Trophoblast cell (in vitro differentiated cells and primary cell): ENCODE results near the gene C17orf50.

Experiments
- DNase-seq, 2 donors: peaks; one replicate each; pipeline ENCODE4 v3.0.0-alpha.2; 2016
- H2AFZ ChIP-seq: 2 replicates; pipeline ENCODE4 v1.6.1; 2013; ENCODE audit warnings: low read length, moderate library complexity, mild to moderate bottlenecking; ENCODE audit not compliant: insufficient read depth, poor library complexity
- H2AK5ac ChIP-seq: 2 replicates; pipeline ENCODE4 v1.6.1; 2013; ENCODE audit warnings: mild to moderate bottlenecking, low read length
- H2BK120ac ChIP-seq: 2 replicates; pipeline ENCODE4 v1.6.1; 2013; ENCODE audit warnings: low read length, mild to moderate bottlenecking, moderate library complexity; ENCODE audit not compliant: insufficient read depth, poor library complexity
- H2BK12ac ChIP-seq: 2 replicates; pipeline ENCODE4 v1.6.1; 2013; ENCODE audit warnings: mild to moderate bottlenecking, low read length, moderate library complexity
- H2BK5ac ChIP-seq: 2 replicates; pipeline ENCODE4 v1.6.1; 2013; ENCODE audit warnings: low read length, low read depth, moderate library complexity, mild to moderate bottlenecking; ENCODE audit not compliant: poor library complexity
- H3K14ac ChIP-seq: 2 replicates; pipeline ENCODE4 v1.6.1; 2013; ENCODE audit warnings: mild to moderate bottlenecking, low read length
- H3K18ac ChIP-seq: 2 replicates; pipeline ENCODE4 v1.6.1; 2013; ENCODE audit warnings: mild to moderate bottlenecking, low read length
- H3K23ac ChIP-seq: 2 replicates; pipeline ENCODE4 v1.6.1; 2013; ENCODE audit warnings: low read length
- H3K27ac ChIP-seq: 2 replicates; pipeline ENCODE4 v1.5.1; 2013; ENCODE audit warnings: low read depth, mild to moderate bottlenecking, inconsistent platforms, low read length, moderate library complexity
- H3K27me3 ChIP-seq: 2 replicates; pipeline ENCODE4 v1.6.1; 2013; ENCODE audit warnings: inconsistent platforms, mild to moderate bottlenecking, low read length, moderate library complexity; ENCODE audit not compliant: insufficient read depth
- H3K36me3 ChIP-seq, 2 experiments: 1 replicate in 1 of 2; 2 replicates in 1 of 2; pipeline ENCODE4 v1.6.1; 2013; ENCODE audit warnings: low read length in 2 of 2, mild to moderate bottlenecking in 2 of 2, moderate library complexity in 1 of 2; ENCODE audit not compliant: insufficient read depth in 2 of 2, control insufficient read depth in 1 of 2
- H3K4ac ChIP-seq: 2 replicates; pipeline ENCODE4 v1.6.1; 2013; ENCODE audit warnings: low read depth, mild to moderate bottlenecking, low read length, moderate library complexity
- H3K4me1 ChIP-seq, 2 experiments: 1 replicate in 1 of 2; 2 replicates in 1 of 2; pipeline ENCODE4 v1.6.1; 2013; ENCODE audit warnings: low read length in 2 of 2, mild to moderate bottlenecking in 2 of 2, moderate library complexity in 1 of 2; ENCODE audit not compliant: insufficient read depth in 2 of 2, control insufficient read depth in 1 of 2
- H3K4me2 ChIP-seq: 2 replicates; pipeline ENCODE4 v1.6.1; 2013; ENCODE audit warnings: inconsistent platforms, mild to moderate bottlenecking, low read length, moderate library complexity
- H3K4me3 ChIP-seq: 2 replicates; pipeline ENCODE4 v1.5.1; 2013; ENCODE audit warnings: mild to moderate bottlenecking, low read depth, low read length, inconsistent platforms
- H3K79me1 ChIP-seq: one replicate; pipeline ENCODE4 v1.6.1; 2013; ENCODE audit warnings: low read length
- H3K79me2 ChIP-seq: 2 replicates; pipeline ENCODE4 v1.6.1; 2013; ENCODE audit warnings: low read length, mild to moderate bottlenecking; ENCODE audit not compliant: control insufficient read depth, insufficient read depth, poor library complexity
- H3K9ac ChIP-seq: 2 replicates; pipeline ENCODE4 v1.6.1; 2013; ENCODE audit warnings: mild to moderate bottlenecking, low read length
- H3K9me3 ChIP-seq: 2 replicates; pipeline ENCODE4 v1.6.1; 2013; ENCODE audit warnings: low read depth, mild to moderate bottlenecking, control low read depth, inconsistent platforms, low read length; ENCODE audit not compliant: insufficient read depth
- H4K12ac ChIP-seq: 2 replicates; pipeline ENCODE4 v1.6.1; 2013; ENCODE audit warnings: low read depth, mild to moderate bottlenecking, low read length, moderate library complexity
- H4K8ac ChIP-seq: 2 replicates; pipeline ENCODE4 v1.6.1; 2013; ENCODE audit warnings: low read depth, mild to moderate bottlenecking, low read length, moderate library complexity
- H4K91ac ChIP-seq: one replicate; pipeline ENCODE4 v1.6.1; 2013; ENCODE audit warnings: low read depth, mild to moderate bottlenecking, low read length, moderate library complexity
- WGBS: extraction: QIAGEN DNeasy Blood & Tissue Kit; methylation state at CpG from one replicate; pipeline ENCODE4 v1.1.7; 2013; ENCODE audit warnings: missing lambda C conversion rate; ENCODE audit not compliant: insufficient read length, insufficient coverage; ENCODE audit errors: extremely low coverage; 5-methylcytosine and 5-hydroxymethylcytosine counted together

The C17orf50 gene

DNA sequence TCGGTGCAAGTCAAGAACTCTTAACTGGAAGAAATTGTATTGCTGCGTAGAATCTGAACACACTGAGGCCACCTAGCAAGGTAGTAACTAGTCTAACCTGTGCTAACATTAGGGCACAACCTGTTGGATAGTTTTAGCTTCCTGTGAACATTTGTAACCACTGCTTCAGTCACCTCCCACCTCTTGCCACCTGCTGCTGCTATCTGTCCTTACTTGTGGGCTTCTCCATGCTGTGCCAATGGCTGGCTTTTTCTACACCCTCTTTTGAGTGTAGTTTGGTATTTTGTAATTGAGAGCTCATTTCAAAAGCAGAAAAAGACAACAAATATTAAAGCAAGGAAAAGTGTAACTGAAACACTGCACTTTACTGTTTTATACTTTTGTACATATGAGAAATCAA, 37.0 kb upstream of the C17orf50 start:
- Histone ChIP-seq H3K27ac (no peak overlapping the region), H3K27me3 (no peaks in the 10 kb centered on the region), H4K12ac (no peak overlapping the region), H3K4ac (no peak overlapping the region), H4K8ac (no peak overlapping the region), H3K4me2 (no peak overlapping the region), H3K79me1 (no peaks in the 10 kb centered on the region), H3K18ac (no peak overlapping the region), H3K36me3 (peaks cover 4 to 16% of the 10 kb centered on the region in 2 experiments), H3K79me2 (no peaks in the 10 kb centered on the region), H2AFZ (no peak overlapping the region), H3K9ac (no peak overlapping the region), H2BK120ac (no peak overlapping the region), H3K14ac (no peak overlapping the region), H2BK12ac (no peak overlapping the region), H4K91ac (no peak overlapping the region), H2BK5ac (no peak overlapping the region), H3K4me1 (peaks cover 10 to 21% of the 10 kb centered on the region in 2 experiments), H2AK5ac (no peak overlapping the region), H3K4me3 (no peak overlapping the region), H3K23ac (no peak overlapping the region), H3K9me3 (no peaks in the 10 kb centered on the region)
- no CpG with 5 or more reads among the region's 2 CpGs for WGBS
- no peak for DNase-seq

GRCh38 chr17:35725058-35725457, 35.6 kb upstream of the C17orf50 start:
- Histone ChIP-seq H3K79me1 (no peaks in the 10 kb centered on the region), H2BK120ac (no peak overlapping the region), H4K8ac (no peak overlapping the region), H3K4me3 (no peak overlapping the region), H4K12ac (no peak overlapping the region), H3K4me2 (no peak overlapping the region), H2AFZ (no peak overlapping the region), H3K4me1 (peaks cover 10 to 21% of the 10 kb centered on the region in 2 experiments), H3K36me3 (peaks cover 4 to 14% of the 10 kb centered on the region in 2 experiments), H4K91ac (no peak overlapping the region), H3K14ac (no peak overlapping the region), H3K23ac (no peak overlapping the region), H3K9ac (no peak overlapping the region), H3K9me3 (no peaks in the 10 kb centered on the region), H2AK5ac (no peak overlapping the region), H3K27ac (no peak overlapping the region), H2BK12ac (no peak overlapping the region), H3K18ac (no peak overlapping the region), H2BK5ac (no peak overlapping the region), H3K27me3 (no peaks in the 10 kb centered on the region), H3K79me2 (no peaks in the 10 kb centered on the region), H3K4ac (no peak overlapping the region)
- WGBS, result no CpG with 5 or more reads among the region's 4 CpGs
- DNase-seq, result no peak

DNA sequence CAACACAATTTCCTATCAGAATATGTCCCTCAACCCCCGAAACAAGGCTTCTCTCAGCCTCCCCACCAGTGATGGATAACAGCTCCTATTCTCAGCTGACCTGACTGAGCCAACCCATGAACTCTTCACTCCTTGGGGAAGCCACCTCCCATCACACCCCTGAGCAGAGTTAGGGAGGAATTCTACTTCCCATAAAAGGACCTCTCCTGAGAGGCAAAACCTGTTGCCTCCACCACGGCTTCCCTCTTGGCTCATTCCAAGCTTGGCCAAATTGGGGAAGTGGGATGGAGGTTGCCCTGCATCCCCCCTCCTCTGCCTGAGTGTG, 34.9 kb upstream of the C17orf50 start:
- H3K9ac ChIP-seq, result no peak overlapping the region
- no CpG with 5 or more reads among the region's 2 CpGs for WGBS
- H3K4me2 ChIP-seq, result no peak overlapping the region
- no peaks in the 10 kb centered on the region for H3K79me2 ChIP-seq
- H4K8ac ChIP-seq, result no peak overlapping the region
- no peak for DNase-seq
- no peak overlapping the region for H3K14ac ChIP-seq
- no peak overlapping the region for H2BK12ac ChIP-seq
- no peak overlapping the region for H3K23ac ChIP-seq
- peaks cover 10 to 23% of the 10 kb centered on the region in 2 experiments for H3K4me1 ChIP-seq
- peaks cover 4 to 14% of the 10 kb centered on the region in 2 experiments for H3K36me3 ChIP-seq
- no peak overlapping the region for H2BK5ac ChIP-seq
- H3K4me3 ChIP-seq, result no peak overlapping the region
- no peak overlapping the region for H4K12ac ChIP-seq
- H3K27ac ChIP-seq, result peak overlapping the region; percentile 12
- H4K91ac ChIP-seq, result no peak overlapping the region
- H3K9me3 ChIP-seq, result no peaks in the 10 kb centered on the region
- H3K4ac ChIP-seq, result no peak overlapping the region
- no peak overlapping the region for H3K18ac ChIP-seq
- no peak overlapping the region for H2BK120ac ChIP-seq
- no peaks in the 10 kb centered on the region for H3K27me3 ChIP-seq
- H2AK5ac ChIP-seq, result no peak overlapping the region
- no peak overlapping the region for H2AFZ ChIP-seq
- no peaks in the 10 kb centered on the region for H3K79me1 ChIP-seq

DNA sequence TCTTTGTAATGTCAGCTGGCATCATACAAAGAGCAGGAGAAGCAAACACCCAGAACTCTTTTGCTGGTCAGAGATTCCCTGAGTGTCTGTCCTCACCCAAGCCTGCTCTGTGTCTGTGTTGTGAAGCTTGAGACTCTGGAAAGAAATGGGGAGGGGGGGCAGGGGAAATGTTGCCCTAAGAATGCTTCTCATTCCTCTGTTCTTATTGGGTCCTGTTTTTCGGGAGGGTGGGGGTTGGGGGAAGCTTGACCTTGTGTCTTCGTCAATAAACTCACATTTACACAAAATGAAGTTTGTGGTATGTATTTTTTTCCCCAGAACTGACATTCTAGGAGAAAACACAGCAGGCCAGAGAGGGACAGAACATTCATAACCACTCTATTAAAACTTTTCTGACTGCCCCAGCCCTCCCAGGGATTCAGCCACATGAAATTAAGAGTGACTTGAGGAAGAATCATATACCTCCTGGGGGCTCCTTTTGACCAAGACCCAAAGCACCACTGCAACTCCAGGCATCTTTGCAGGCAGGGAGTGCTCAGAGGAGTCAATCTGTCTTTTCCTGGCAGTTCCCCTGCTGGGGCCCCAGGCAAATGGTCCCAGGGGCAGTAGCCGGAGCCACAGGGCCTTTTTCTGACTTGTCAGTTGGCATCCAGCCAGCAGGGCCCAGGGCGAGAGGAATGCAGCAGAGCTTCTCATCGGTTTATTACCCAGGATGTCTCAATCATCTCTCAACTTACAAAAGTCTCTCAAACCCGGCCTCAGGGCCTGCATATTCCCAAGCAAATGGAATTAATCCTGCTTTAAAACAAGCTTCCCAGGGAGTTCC, 34.3 kb upstream of the C17orf50 start:
- H3K23ac ChIP-seq, result no peak overlapping the region
- H2BK120ac ChIP-seq, result no peak overlapping the region
- WGBS, result no CpG with 5 or more reads among the region's 6 CpGs
- no peak overlapping the region for H3K4me3 ChIP-seq
- peaks cover 4 to 13% of the 10 kb centered on the region in 2 experiments for H3K36me3 ChIP-seq
- no peak overlapping the region for H4K91ac ChIP-seq
- no peak overlapping the region for H2AFZ ChIP-seq
- H3K4me1 ChIP-seq, result peaks cover 10 to 26% of the 10 kb centered on the region in 2 experiments
- H3K27me3 ChIP-seq, result no peaks in the 10 kb centered on the region
- no peak overlapping the region for H4K8ac ChIP-seq
- peak; percentile 98 to 99 for DNase-seq
- no peak overlapping the region for H2BK12ac ChIP-seq
- no peak overlapping the region for H2BK5ac ChIP-seq
- no peak overlapping the region for H3K9ac ChIP-seq
- H4K12ac ChIP-seq, result no peak overlapping the region
- H3K79me1 ChIP-seq, result no peaks in the 10 kb centered on the region
- peak overlapping the region; percentile 34 for H3K27ac ChIP-seq
- no peaks in the 10 kb centered on the region for H3K79me2 ChIP-seq
- H3K4me2 ChIP-seq, result no peak overlapping the region
- no peak overlapping the region for H3K14ac ChIP-seq
- no peak overlapping the region for H2AK5ac ChIP-seq
- H3K9me3 ChIP-seq, result no peaks in the 10 kb centered on the region
- no peak overlapping the region for H3K18ac ChIP-seq
- H3K4ac ChIP-seq, result no peak overlapping the region
